Lung (tissue), 12 donors: ENCODE data around the gene UBXN4. TPM values are rescaled to one million over a fixed set of nuclear protein-coding genes. Genes with fewer than 3 reads are reported as not detected.
A peak's percentile ranks its signal among the peaks of the same experiment; 100 is the strongest.

Experiments
- ATAC-seq: fragments of 200-7000 bp; cut with Tn5 transposase; one replicate; pipeline ENCODE4 v1.9.1; 2020; ENCODE audit warnings: moderate number of reproducible peaks; ENCODE audit not compliant: insufficient read depth, low FRiP score
- DNase-seq, 3 donors: peaks; one replicate each; pipeline ENCODE4 v3.0.0-alpha.2; 2013 to 2017
- H3K27ac ChIP-seq, 2 donors: one replicate each; pipeline ENCODE4 v1.5.1; 2013; ENCODE audit warnings: mild to moderate bottlenecking in 2 of 2, moderate library complexity in 2 of 2, control low read depth in 1 of 2, inconsistent platforms in 1 of 2, low read depth in 1 of 2, low read length in 1 of 2
- H3K27me3 ChIP-seq, 3 donors: one replicate each; pipeline ENCODE4 v1.5.1; 2013; ENCODE audit warnings: low read length in 2 of 3; ENCODE audit not compliant: control insufficient read depth in 3 of 3, insufficient read depth in 3 of 3
- H3K36me3 ChIP-seq, 4 donors: one replicate each; pipeline ENCODE4 v1.5.1; 2013; ENCODE audit warnings: low read length in 4 of 4, mild to moderate bottlenecking in 1 of 4, moderate library complexity in 1 of 4; ENCODE audit not compliant: control insufficient read depth in 4 of 4, insufficient read depth in 4 of 4
- H3K4me1 ChIP-seq, 5 donors: one replicate each; pipeline ENCODE4 v1.5.1; 2013; ENCODE audit warnings: low read length in 5 of 5, mild to moderate bottlenecking in 2 of 5, moderate library complexity in 1 of 5; ENCODE audit not compliant: control insufficient read depth in 5 of 5, insufficient read depth in 5 of 5
- H3K4me3 ChIP-seq: one replicate; pipeline ENCODE4 v1.5.1; 2013; ENCODE audit warnings: mild to moderate bottlenecking, control low read depth, moderate library complexity
- H3K9ac ChIP-seq, 2 donors: one replicate each; pipeline ENCODE4 v1.5.1; 2013; ENCODE audit warnings: low read length in 2 of 2, control low read depth in 1 of 2; ENCODE audit not compliant: insufficient read depth in 1 of 2
- H3K9me3 ChIP-seq, 4 donors: one replicate each; pipeline ENCODE4 v1.5.1; 2013; ENCODE audit warnings: low read length in 3 of 4, mild to moderate bottlenecking in 1 of 4, moderate library complexity in 1 of 4; ENCODE audit not compliant: control insufficient read depth in 4 of 4, insufficient read depth in 3 of 4
- CTCF ChIP-seq: IDR thresholded peaks from 2 replicates; pipeline ENCODE4 v1.5.1; 2012; ENCODE audit warnings: mild to moderate bottlenecking; ENCODE audit errors: control extremely low read depth, extremely low read depth
- WGBS, 2 donors: extraction: QIAGEN DNeasy Blood & Tissue Kit; methylation state at CpG; one replicate each; pipeline ENCODE4 v1.1.7; 2013; 5-methylcytosine and 5-hydroxymethylcytosine counted together
- polyA plus RNA-seq, 2 donors: library from polyadenylated mRNA; stranded (reverse); fragments of 200-250 nt; gene quantifications; one replicate each; pipeline ENCODE4 v1.2.1, GENCODE V29; 2013
- total RNA-seq, 2 donors: library from RNA; depleted of rRNA in 1 of 2; stranded (reverse); fragments of >200 nt in 1 of 2; gene quantifications; one replicate each; pipeline ENCODE4 v1.2.1, GENCODE V29; 2014 to 2021
- donor health status: control.
- donor health status: control.
- donor health status: Bipolar disorder and iron deficiency.
- donor health status: healthy.
- donor health status: DM: yes; HTN: yes; CAD: no.

The UBXN4 gene
- total and polyA plus RNA-seq, 4 donors: 39.7 to 121 (median 65.9) TPM

GRCh38 chr2:135744760-135745314, 3.2 kb downstream of the UBXN4 start:
- Histone ChIP-seq H3K4me3 (no peak overlapping the region), H3K9ac (no peak overlapping the region), H3K27me3 (no peaks in the 10 kb centered on the region), H3K9me3 (no peaks in the 10 kb centered on the region), H3K36me3 (peaks cover 1 to 23% (median 11%) of the 10 kb centered on the region in 4 donors), H3K4me1 (peaks cover 3 to 9% (median 6%) of the 10 kb centered on the region in 5 donors), H3K27ac (peak overlapping the region in 1 of 2 donors; percentile 24)
- WGBS, 2 donors: 88 to 89% methylated on average over 5 of the region's 5 CpGs
- no peak for ATAC-seq
- no peak for TF ChIP-seq CTCF
- no peak for DNase-seq

GRCh38 chr2:135745545-135745944, 3.9 kb downstream of the UBXN4 start:
- no peak for ATAC-seq

GRCh38 chr2:135755573-135755972, 13.9 kb downstream of the UBXN4 start:
- ATAC-seq (no peak), DNase-seq (no peak)
- no peaks in the 10 kb centered on the region for H3K4me1 ChIP-seq
- peaks cover 12 to 55% (median 44%) of the 10 kb centered on the region in 4 donors for H3K36me3 ChIP-seq
- H3K4me3 ChIP-seq: no peak overlapping the region
- no peak for TF ChIP-seq CTCF
- no peaks in the 10 kb centered on the region for H3K27me3 ChIP-seq
- H3K9me3 ChIP-seq: peaks cover 0 to 9% (median 6%) of the 10 kb centered on the region in 4 donors
- 97 to 99% methylated on average over 2 of the region's 2 CpGs for WGBS, 2 donors
- H3K27ac ChIP-seq: no peak overlapping the region
- H3K9ac ChIP-seq: no peak overlapping the region

More at GRCh38 chr2:135745545-135745944, 3.9 kb downstream of the UBXN4 start:
- 88 to 98% methylated on average over 4 of the region's 4 CpGs for WGBS, 2 donors
- Histone ChIP-seq H3K36me3 (peaks cover 3 to 23% (median 13%) of the 10 kb centered on the region in 4 donors), H3K9ac (no peak overlapping the region), H3K27ac (no peak overlapping the region), H3K9me3 (no peaks in the 10 kb centered on the region), H3K4me3 (no peak overlapping the region), H3K27me3 (no peaks in the 10 kb centered on the region), H3K4me1 (peaks cover 3 to 9% (median 6%) of the 10 kb centered on the region in 5 donors)
- DNase-seq: no peak
- TF ChIP-seq CTCF: no peak

GRCh38 chr2:135756692-135757091, 15.0 kb downstream of the UBXN4 start:
- H3K36me3 ChIP-seq: peaks cover 15 to 64% (median 47%) of the 10 kb centered on the region in 4 donors

More at GRCh38 chr2:135756692-135757091, 15.0 kb downstream of the UBXN4 start:
- Histone ChIP-seq H3K9me3 (peaks cover 0 to 9% (median 6%) of the 10 kb centered on the region in 4 donors), H3K4me3 (no peak overlapping the region), H3K9ac (no peak overlapping the region), H3K27me3 (no peaks in the 10 kb centered on the region), H3K4me1 (no peaks in the 10 kb centered on the region), H3K27ac (no peak overlapping the region)
- TF ChIP-seq CTCF: no peak
- WGBS, 2 donors: 92 to 100% methylated on average over 1 of the region's 1 CpG
- no peak for ATAC-seq
- no peak for DNase-seq
